Activated naive CD8-positive, alpha-beta T cell treated with anti-CD3 and anti-CD28 coated beads for 36 hours (primary cell): ENCODE results near the gene TTLL8. TPM values are rescaled to one million over a fixed set of nuclear protein-coding genes. Genes with fewer than 3 reads are reported as not detected.

Experiments used
- DNase-seq: peaks from one replicate; pipeline ENCODE4 v3.0.0; 2021
- H3K27ac Mint-ChIP-seq: one replicate; pipeline ENCODE4 v1.8.0; 2022; ENCODE audit warnings: mild to moderate bottlenecking, moderate library complexity, mixed read lengths
- H3K27me3 Mint-ChIP-seq: one replicate; pipeline ENCODE4 v1.8.0; 2022; ENCODE audit warnings: mild to moderate bottlenecking, mixed read lengths
- H3K36me3 Mint-ChIP-seq: one replicate; pipeline ENCODE4 v1.8.0; 2021; ENCODE audit warnings: mild to moderate bottlenecking, mixed read lengths
- H3K4me1 Mint-ChIP-seq: one replicate; pipeline ENCODE4 v1.8.0; 2021; ENCODE audit warnings: mixed read lengths
- H3K4me3 Mint-ChIP-seq: one replicate; pipeline ENCODE4 v1.8.0; 2022; ENCODE audit warnings: mild to moderate bottlenecking, moderate library complexity, mixed read lengths
- H3K9me3 Mint-ChIP-seq: one replicate; pipeline ENCODE4 v1.8.0; 2022; ENCODE audit warnings: mixed read lengths
- total RNA-seq, 2 experiments: library from RNA; stranded (reverse); gene quantifications; one replicate each; pipeline ENCODE4 v1.2.3, GENCODE V29; 2021

TTLL8 gene
- total RNA-seq, 2 experiments from 2014 or later, result not detected

GRCh38 chr22:50074551-50075530, 16.7 kb upstream of the TTLL8 start:
- H3K27me3 Mint-ChIP-seq, result no peaks in the 10 kb centered on the region
- H3K9me3 Mint-ChIP-seq, result no peaks in the 10 kb centered on the region
- no peak for DNase-seq
- no peak overlapping the region for H3K27ac Mint-ChIP-seq
- no peak overlapping the region for H3K4me3 Mint-ChIP-seq
- no peaks in the 10 kb centered on the region for H3K4me1 Mint-ChIP-seq
- H3K36me3 Mint-ChIP-seq, result no peaks in the 10 kb centered on the region

- H3K9me3 Mint-ChIP-seq, result no peaks in the 10 kb centered on the region
Measured at GRCh38 chr22:50074056-50074455, 16.0 kb upstream of the TTLL8 start.

GRCh38 chr22:50072714-50073538, 14.8 kb upstream of the TTLL8 start:
- no peaks in the 10 kb centered on the region for H3K27me3 Mint-ChIP-seq
- H3K9me3 Mint-ChIP-seq, result no peaks in the 10 kb centered on the region
- no peak overlapping the region for H3K4me3 Mint-ChIP-seq
- no peaks in the 10 kb centered on the region for H3K36me3 Mint-ChIP-seq
- no peak overlapping the region for H3K27ac Mint-ChIP-seq
- no peak for DNase-seq
- no peaks in the 10 kb centered on the region for H3K4me1 Mint-ChIP-seq

More at GRCh38 chr22:50074056-50074455, 16.0 kb upstream of the TTLL8 start:
- Mint-ChIP-seq H3K27ac (no peak overlapping the region), H3K4me1 (no peaks in the 10 kb centered on the region), H3K36me3 (no peaks in the 10 kb centered on the region), H3K4me3 (no peak overlapping the region), H3K27me3 (no peaks in the 10 kb centered on the region)
- DNase-seq, result no peak

DNA sequence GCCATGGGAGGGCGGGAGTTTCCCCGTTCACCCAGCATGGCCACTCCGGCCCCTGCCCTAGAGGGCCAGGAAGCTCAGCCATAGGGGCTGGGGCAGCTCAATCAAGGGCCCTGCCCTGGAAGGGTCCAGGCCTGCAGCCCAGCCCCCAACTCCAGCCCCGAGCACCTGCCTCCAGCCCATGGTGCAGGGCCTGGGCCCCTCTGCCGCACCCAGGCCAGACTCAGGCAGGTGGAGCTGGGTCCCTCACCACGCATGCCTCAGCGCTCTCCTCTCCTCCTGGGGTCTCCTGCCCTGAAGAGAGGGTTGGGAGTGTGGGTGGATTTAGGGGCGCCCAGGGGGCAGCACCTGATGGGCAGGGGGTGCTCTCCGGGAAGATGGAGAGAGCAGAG, 14.1 kb upstream of the TTLL8 start:
- no peak overlapping the region for H3K27ac Mint-ChIP-seq
- no peaks in the 10 kb centered on the region for H3K9me3 Mint-ChIP-seq
- H3K4me3 Mint-ChIP-seq, result no peak overlapping the region
- H3K27me3 Mint-ChIP-seq, result no peaks in the 10 kb centered on the region
- H3K36me3 Mint-ChIP-seq, result no peaks in the 10 kb centered on the region
- no peaks in the 10 kb centered on the region for H3K4me1 Mint-ChIP-seq
- DNase-seq, result no peak

DNA sequence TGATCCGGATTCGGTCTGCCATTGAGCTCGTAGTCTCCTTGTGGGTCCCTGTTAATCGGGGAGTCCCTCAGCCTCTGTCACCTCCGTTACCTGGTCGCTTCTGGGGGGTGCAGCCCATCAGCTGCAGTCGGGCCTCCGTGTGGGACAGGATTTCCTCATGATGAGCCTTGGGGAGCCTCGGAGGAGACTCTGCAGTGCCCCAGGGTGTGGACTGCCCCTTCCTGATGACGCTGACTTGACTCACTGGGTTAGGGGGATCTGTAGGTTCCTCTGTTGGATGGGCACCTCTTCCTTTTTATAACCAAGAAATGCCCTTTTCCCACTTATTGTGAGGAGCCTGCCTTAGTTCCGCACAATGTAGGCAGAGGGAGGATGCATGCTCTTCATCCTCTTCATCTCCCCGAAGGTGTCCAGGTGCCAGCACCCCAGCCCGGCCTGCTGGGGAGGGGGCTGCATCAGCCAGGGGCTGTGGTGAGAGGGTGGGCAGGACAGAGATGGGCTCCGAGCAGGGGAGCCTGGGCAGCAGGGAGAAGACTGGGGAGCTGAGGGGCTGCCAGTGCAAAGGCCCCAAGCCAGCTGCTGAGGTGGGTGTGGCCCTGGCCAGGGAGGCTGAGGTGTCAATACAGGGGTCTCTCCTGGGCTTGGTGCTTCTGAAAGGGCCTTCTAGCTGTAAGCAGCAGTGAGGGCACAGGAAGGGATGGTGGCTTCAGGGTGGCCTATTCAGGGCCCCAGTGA, 13.5 kb upstream of the TTLL8 start:
- no peak overlapping the region for H3K27ac Mint-ChIP-seq
- no peak for DNase-seq
- no peak overlapping the region for H3K4me3 Mint-ChIP-seq
- no peaks in the 10 kb centered on the region for H3K36me3 Mint-ChIP-seq
- H3K27me3 Mint-ChIP-seq, result no peaks in the 10 kb centered on the region
- H3K4me1 Mint-ChIP-seq, result no peaks in the 10 kb centered on the region
- H3K9me3 Mint-ChIP-seq, result no peaks in the 10 kb centered on the region

DNA sequence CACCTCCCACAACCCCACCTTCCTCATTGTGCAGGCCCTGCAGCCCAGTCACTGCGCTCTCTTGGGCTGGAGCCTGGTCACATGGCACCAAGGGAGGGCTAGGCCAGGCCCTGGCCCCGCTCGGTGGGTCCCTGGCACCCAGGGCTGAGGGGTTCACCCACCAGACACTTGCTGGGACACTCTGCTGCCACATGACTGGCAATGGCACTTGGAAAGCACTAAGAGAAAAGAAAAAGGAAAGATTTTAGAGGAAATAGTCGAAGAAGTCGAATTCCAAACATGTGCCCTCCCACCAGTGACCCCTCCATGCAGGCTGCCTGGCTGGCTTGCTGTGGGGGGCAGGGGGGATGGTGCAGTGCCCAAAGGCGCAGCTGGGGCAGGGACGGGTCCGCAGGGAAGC, 12.3 kb upstream of the TTLL8 start:
- no peaks in the 10 kb centered on the region for H3K4me1 Mint-ChIP-seq
- H3K9me3 Mint-ChIP-seq, result no peaks in the 10 kb centered on the region
- H3K27ac Mint-ChIP-seq, result no peak overlapping the region
- no peaks in the 10 kb centered on the region for H3K27me3 Mint-ChIP-seq
- no peak for DNase-seq
- no peaks in the 10 kb centered on the region for H3K36me3 Mint-ChIP-seq
- no peak overlapping the region for H3K4me3 Mint-ChIP-seq

DNA sequence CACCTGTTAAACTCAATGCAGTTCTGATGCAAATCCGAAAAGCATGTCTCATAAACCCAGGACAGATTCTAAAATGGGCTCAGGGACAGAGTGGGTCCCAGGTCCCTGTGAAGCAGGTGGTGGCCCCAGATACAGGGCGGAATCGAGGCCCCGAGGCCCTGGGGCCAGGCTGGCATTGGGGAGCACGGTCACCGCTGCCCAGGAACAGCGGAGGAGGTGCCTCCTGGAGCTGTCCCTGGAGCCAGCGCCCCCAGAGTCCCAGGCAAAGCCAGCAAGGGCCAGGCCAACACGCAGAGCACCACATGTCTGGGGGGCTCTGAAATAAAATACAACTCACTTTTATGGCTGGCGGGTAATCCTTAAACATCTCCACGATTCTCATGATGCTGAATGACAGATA, 10.0 kb upstream of the TTLL8 start:
- H3K27ac Mint-ChIP-seq, result no peak overlapping the region
- no peaks in the 10 kb centered on the region for H3K27me3 Mint-ChIP-seq
- H3K9me3 Mint-ChIP-seq, result no peaks in the 10 kb centered on the region
- no peaks in the 10 kb centered on the region for H3K36me3 Mint-ChIP-seq
- DNase-seq, result no peak
- no peak overlapping the region for H3K4me3 Mint-ChIP-seq
- H3K4me1 Mint-ChIP-seq, result no peaks in the 10 kb centered on the region

DNA sequence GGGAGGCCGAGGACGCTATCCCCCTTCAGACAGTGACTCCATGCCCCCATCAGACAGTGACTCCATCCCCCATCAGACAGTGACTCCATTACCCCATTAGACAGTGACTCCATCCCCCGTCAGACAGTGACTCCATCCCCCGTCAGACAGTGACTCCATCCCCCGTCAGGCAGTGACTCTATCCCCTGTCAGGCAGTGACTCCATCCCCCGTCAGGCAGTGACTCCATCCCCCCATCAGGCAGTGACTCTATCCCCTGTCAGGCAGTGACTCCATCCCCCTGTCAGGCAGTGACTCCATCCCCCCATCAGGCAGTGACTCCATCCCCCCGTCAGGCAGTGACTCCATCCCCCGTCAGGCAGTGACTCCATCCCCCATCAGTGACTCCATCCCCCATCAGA, 9.1 kb upstream of the TTLL8 start:
- H3K27ac Mint-ChIP-seq, result no peak overlapping the region
- H3K27me3 Mint-ChIP-seq, result no peaks in the 10 kb centered on the region
- no peaks in the 10 kb centered on the region for H3K36me3 Mint-ChIP-seq
- no peak overlapping the region for H3K4me3 Mint-ChIP-seq
- no peaks in the 10 kb centered on the region for H3K9me3 Mint-ChIP-seq
- no peak for DNase-seq
- no peaks in the 10 kb centered on the region for H3K4me1 Mint-ChIP-seq

- H3K4me1 Mint-ChIP-seq, result no peaks in the 10 kb centered on the region
- no peaks in the 10 kb centered on the region for H3K36me3 Mint-ChIP-seq
- peaks cover 13% of the 10 kb centered on the region for H3K27me3 Mint-ChIP-seq
- no peaks in the 10 kb centered on the region for H3K9me3 Mint-ChIP-seq
- H3K4me3 Mint-ChIP-seq, result no peak overlapping the region
- no peak for DNase-seq
- H3K27ac Mint-ChIP-seq, result no peak overlapping the region
Measured at GRCh38 chr22:50064453-50064852, 6.4 kb upstream of the TTLL8 start.

- H3K4me1 Mint-ChIP-seq, result no peaks in the 10 kb centered on the region
- H3K36me3 Mint-ChIP-seq, result no peaks in the 10 kb centered on the region
- H3K4me3 Mint-ChIP-seq, result no peak overlapping the region
- peaks cover 19% of the 10 kb centered on the region for H3K27me3 Mint-ChIP-seq
- DNase-seq, result no peak
- no peaks in the 10 kb centered on the region for H3K9me3 Mint-ChIP-seq
- no peak overlapping the region for H3K27ac Mint-ChIP-seq
Measured at GRCh38 chr22:50063589-50064393, 5.7 kb upstream of the TTLL8 start.

GRCh38 chr22:50062509-50063135, 4.5 kb upstream of the TTLL8 start:
- no peaks in the 10 kb centered on the region for H3K4me1 Mint-ChIP-seq
- no peaks in the 10 kb centered on the region for H3K36me3 Mint-ChIP-seq
- H3K4me3 Mint-ChIP-seq, result no peak overlapping the region
- peaks cover 24% of the 10 kb centered on the region for H3K27me3 Mint-ChIP-seq
- DNase-seq, result no peak
- no peak overlapping the region for H3K27ac Mint-ChIP-seq
- H3K9me3 Mint-ChIP-seq, result no peaks in the 10 kb centered on the region

DNA sequence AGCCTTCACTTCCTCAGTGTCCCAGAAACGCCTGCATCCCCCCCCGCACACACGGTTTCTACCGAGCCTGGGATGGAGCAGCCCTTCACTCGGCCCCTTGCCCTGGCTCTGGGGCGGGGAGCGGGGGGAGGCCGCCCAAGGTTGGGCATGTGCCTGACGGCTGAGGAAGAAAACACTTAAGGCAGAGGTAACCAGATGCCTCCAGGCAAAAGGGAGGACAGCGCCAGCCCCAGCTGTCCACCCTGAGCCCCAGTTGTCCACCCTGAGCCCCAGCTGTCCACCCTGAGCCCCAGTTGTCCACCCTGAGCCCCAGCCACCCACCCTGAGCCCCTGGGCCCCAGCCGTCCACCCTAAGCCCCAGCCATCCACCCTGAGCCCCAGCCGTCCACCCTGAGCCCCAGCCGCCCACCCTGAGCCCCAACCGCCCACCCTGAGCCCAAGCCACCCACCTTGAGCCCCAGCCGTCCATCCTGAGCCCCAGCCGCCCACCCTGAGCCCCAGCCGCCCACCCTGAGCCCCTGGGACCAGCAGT, 3.8 kb upstream of the TTLL8 start:
- Mint-ChIP-seq H3K27ac (no peak overlapping the region), H3K27me3 (peaks cover 32% of the 10 kb centered on the region), H3K4me1 (no peaks in the 10 kb centered on the region), H3K9me3 (no peaks in the 10 kb centered on the region), H3K4me3 (no peak overlapping the region), H3K36me3 (no peaks in the 10 kb centered on the region)
- no peak for DNase-seq

GRCh38 chr22:50061141-50061823, 3.2 kb upstream of the TTLL8 start:
- H3K27ac Mint-ChIP-seq, result no peak overlapping the region
- no peaks in the 10 kb centered on the region for H3K36me3 Mint-ChIP-seq
- no peak overlapping the region for H3K4me3 Mint-ChIP-seq
- DNase-seq, result no peak
- H3K9me3 Mint-ChIP-seq, result no peaks in the 10 kb centered on the region
- no peaks in the 10 kb centered on the region for H3K4me1 Mint-ChIP-seq
- peaks cover 38% of the 10 kb centered on the region for H3K27me3 Mint-ChIP-seq
